Heart left ventricle (tissue), 16 donors: ENCODE measurements around the gene RAB20. TPM values are rescaled to one million over a fixed set of nuclear protein-coding genes. Genes with fewer than 3 reads are reported as not detected.

Experiments
- ATAC-seq, 4 donors: fragments of 200-7000 bp; cut with Tn5 transposase; one replicate each; pipeline ENCODE4 v1.9.1; 2020 to 2022; ENCODE audit warnings: moderate library complexity in 4 of 4, mild to moderate bottlenecking in 3 of 4, moderate number of reproducible peaks in 1 of 4
- DNase-seq, 5 donors: peaks; one replicate each; pipeline ENCODE4 v3.0.0-alpha.2; 2020
- H3K27ac ChIP-seq, 12 donors: fragments of 200-600 bp; sonication (generic) in 4 of 12; one replicate each; pipeline versions ENCODE4 v1.5.0 to v1.8.0; 2016 to 2022; ENCODE audit warnings: mild to moderate bottlenecking in 2 of 12
- H3K27me3 ChIP-seq, 9 donors: fragments of 200-600 bp; sonication (generic) in 2 of 9; one replicate each; pipeline versions ENCODE4 v1.5.1 to v1.8.0; 2016 to 2022; ENCODE audit warnings: mild to moderate bottlenecking in 3 of 9
- H3K36me3 ChIP-seq, 9 donors: fragments of 200-600 bp; sonication (generic) in 2 of 9; one replicate each; pipeline versions ENCODE4 v1.5.0 to v1.8.0; 2018 to 2022; ENCODE audit warnings: mild to moderate bottlenecking in 2 of 9
- H3K4me1 ChIP-seq, 12 donors: fragments of 200-600 bp; sonication (generic) in 4 of 12; one replicate each; pipeline versions ENCODE4 v1.5.0 to v1.8.0; 2016 to 2022; ENCODE audit warnings: mild to moderate bottlenecking in 3 of 12
- H3K4me3 ChIP-seq, 12 donors: fragments of 200-600 bp; sonication (generic) in 4 of 12; one replicate each; pipeline versions ENCODE4 v1.5.0 to v1.8.0; 2017 to 2022; ENCODE audit warnings: mild to moderate bottlenecking in 9 of 12, moderate library complexity in 4 of 12
- H3K9me3 ChIP-seq, 12 donors: fragments of 200-600 bp; sonication (generic) in 4 of 12; one replicate each; pipeline versions ENCODE4 v1.5.0 to v1.8.0; 2016 to 2022; ENCODE audit warnings: mild to moderate bottlenecking in 1 of 12
- POLR2A ChIP-seq, 2 donors: fragments of 450-650 bp; IDR thresholded peaks; one replicate each; pipeline ENCODE4 v1.6.1; 2017; ENCODE audit warnings: antibody characterized with exemption in 2 of 2, mild to moderate bottlenecking in 2 of 2, moderate library complexity in 2 of 2
- WGBS, 4 donors: extraction: QIAGEN DNeasy Blood & Tissue Kit in 2 of 4; methylation state at CpG; one replicate each; pipeline versions ENCODE4 v1.1.5 to v1.1.7; 2013 to 2018; 5-methylcytosine and 5-hydroxymethylcytosine counted together
- intact Hi-C, 10 donors: fragments of 100-400 bp; cut with DNase I; formaldehyde crosslinking; loops; one replicate each; pipeline versions ENCODE4 v1.11.1 to v1.14.2; 2022
- polyA plus RNA-seq, 2 donors: library from polyadenylated mRNA; stranded (reverse); fragments of 200-250 nt; gene quantifications; one replicate each; pipeline ENCODE4 v1.2.3, GENCODE V29; 2013
- total RNA-seq, 9 donors: library from RNA; depleted of rRNA in 2 of 9; stranded (reverse); fragments of >200 nt in 2 of 9; fragmentation: NEBNext Ultra II Directional in 3 of 9; extraction: Animal tissue kit (Norgen Biotek cat#: 25700) in 3 of 9; gene quantifications; one replicate each; pipeline versions ENCODE4 v1.1.0 to v1.2.4, GENCODE V29; 2016 to 2023
- TF ChIP-seq, protein P1 (sequence below), 12 donors: fragments of 200-600 bp; sonication (generic) in 4 of 12; IDR thresholded peaks; one replicate each; pipeline versions ENCODE4 v1.5.0 to v1.8.0; 2018 to 2022; ENCODE audit warnings: antibody characterized with exemption in 12 of 12, mild to moderate bottlenecking in 5 of 12
- donor health status: ischemic (EF 13 %, LVEDD 7.1; RV severe dilation, severe dysfunction).
- donor health status: healthy with polysubstance abuse.
- donor health status: DM: no; HTN: yes; CAD: no.
- donor health status: DM: no; HTN: no; CAD: no.
- donor health status: ischemic (EF 25% LVEDD 6.9; RV normal size, moderate dysfunction).
- donor health status: ischemic (EF 25% LVEDD 5.7; RV mildly dilated, moderate dysfunction).
- donor health status: healthy.
- donor health status: DM: yes; HTN: yes; CAD: no.
- donor health status: ischemic (EF 35%, LVEDD 5.7; RV mildly dilated, moderate dysfunction).
- donor health status: nonischemic (EF 11% LVEDD 7.7; RV severe dilation, severe dysfunction).
- donor health status: DM: yes; HTN: yes; CAD: no.
- donor health status: PGD.
- donor health status: ischemic (EF 29% LVEDD 5.4; RV normal size, mild dysfunction).
- donor health status: nonischemic (EF 23%, LVEDD 6.1; RV moderate dilation, normal function).

Gene RAB20
- total and polyA plus RNA-seq, 11 donors, result 5.5 to 30.2 (median 13.7) TPM

GRCh38 chr13:110593430-110594130, 32.1 kb upstream of the RAB20 start:
- ATAC-seq (peak; percentile 81 to 94 (median 82)), DNase-seq (no peak)
- 45 to 46% (median 45%) methylated on average over 6 of the region's 6 CpGs for WGBS, 4 donors
- Histone ChIP-seq H3K4me1 (peaks cover 0 to 5% (median 0%) of the 10 kb centered on the region in 12 donors), H3K4me3 (no peak overlapping the region), H3K27ac (no peak overlapping the region), H3K9me3 (no peaks in the 10 kb centered on the region), H3K36me3 (no peaks in the 10 kb centered on the region), H3K27me3 (no peaks in the 10 kb centered on the region)
- TF ChIP-seq, protein P1, sequence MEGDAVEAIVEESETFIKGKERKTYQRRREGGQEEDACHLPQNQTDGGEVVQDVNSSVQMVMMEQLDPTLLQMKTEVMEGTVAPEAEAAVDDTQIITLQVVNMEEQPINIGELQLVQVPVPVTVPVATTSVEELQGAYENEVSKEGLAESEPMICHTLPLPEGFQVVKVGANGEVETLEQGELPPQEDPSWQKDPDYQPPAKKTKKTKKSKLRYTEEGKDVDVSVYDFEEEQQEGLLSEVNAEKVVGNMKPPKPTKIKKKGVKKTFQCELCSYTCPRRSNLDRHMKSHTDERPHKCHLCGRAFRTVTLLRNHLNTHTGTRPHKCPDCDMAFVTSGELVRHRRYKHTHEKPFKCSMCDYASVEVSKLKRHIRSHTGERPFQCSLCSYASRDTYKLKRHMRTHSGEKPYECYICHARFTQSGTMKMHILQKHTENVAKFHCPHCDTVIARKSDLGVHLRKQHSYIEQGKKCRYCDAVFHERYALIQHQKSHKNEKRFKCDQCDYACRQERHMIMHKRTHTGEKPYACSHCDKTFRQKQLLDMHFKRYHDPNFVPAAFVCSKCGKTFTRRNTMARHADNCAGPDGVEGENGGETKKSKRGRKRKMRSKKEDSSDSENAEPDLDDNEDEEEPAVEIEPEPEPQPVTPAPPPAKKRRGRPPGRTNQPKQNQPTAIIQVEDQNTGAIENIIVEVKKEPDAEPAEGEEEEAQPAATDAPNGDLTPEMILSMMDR (IDR thresholded peaks at IDR 0.05), result peak; percentile 53 to 76 (median 64)
- no peak for TF ChIP-seq POLR2A (IDR thresholded peaks at IDR 0.05)
- intact Hi-C loops, result loop anchor here (1.0 to 10.0 kb wide), 7 partner anchors 51 to 461 kb away; no protein-coding TSS in a partner anchor

DNA sequence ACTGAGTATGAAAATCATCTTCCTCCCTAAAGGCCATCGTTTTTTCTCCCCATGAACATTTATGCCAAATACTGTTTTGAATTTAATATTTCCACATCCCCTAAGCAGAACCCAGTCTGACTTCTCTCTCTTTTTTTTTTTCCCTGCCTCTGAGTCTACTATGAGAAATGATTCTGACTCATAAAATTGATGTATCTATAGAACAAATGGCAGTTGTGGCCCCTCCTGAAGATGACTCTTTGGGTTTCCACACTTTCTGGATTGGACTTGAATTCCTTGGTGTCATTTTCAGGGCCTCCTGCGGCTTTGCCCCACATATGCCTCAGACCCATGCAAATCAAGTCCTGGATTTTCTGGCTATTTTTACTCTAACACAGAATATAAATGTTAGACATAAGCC, 31.1 kb upstream of the RAB20 start:
- H3K27me3 ChIP-seq, result no peaks in the 10 kb centered on the region
- DNase-seq (no peak), ATAC-seq (no peak)
- no peaks in the 10 kb centered on the region for H3K9me3 ChIP-seq
- no peak overlapping the region for H3K27ac ChIP-seq
- no peak for TF ChIP-seq POLR2A (IDR thresholded peaks at IDR 0.05)
- TF ChIP-seq, protein P1 (IDR thresholded peaks at IDR 0.05), result no peak
- no peaks in the 10 kb centered on the region for H3K36me3 ChIP-seq
- peaks cover 0 to 5% (median 0%) of the 10 kb centered on the region in 12 donors for H3K4me1 ChIP-seq
- 81 to 85% (median 83%) methylated on average over 2 of the region's 2 CpGs for WGBS, 4 donors
- intact Hi-C loops, result loop anchor here (1.0 to 10.0 kb wide), 7 partner anchors 52 to 462 kb away; no protein-coding TSS in a partner anchor
- no peak overlapping the region for H3K4me3 ChIP-seq

- TF ChIP-seq, protein P1 (IDR thresholded peaks at IDR 0.05), result no peak
- TF ChIP-seq POLR2A (IDR thresholded peaks at IDR 0.05), result no peak
- Histone ChIP-seq H3K27ac (no peak overlapping the region), H3K27me3 (no peaks in the 10 kb centered on the region), H3K36me3 (no peaks in the 10 kb centered on the region), H3K9me3 (no peaks in the 10 kb centered on the region), H3K4me3 (no peak overlapping the region), H3K4me1 (peaks cover 0 to 5% (median 0%) of the 10 kb centered on the region in 12 donors)
- WGBS, 4 donors, result 77 to 89% (median 79%) methylated on average over 5 to 6 of the region's 6 CpGs
- ATAC-seq (no peak), DNase-seq (no peak)
- intact Hi-C loops, result loop anchor here in 8 of 10 donors (5.0 to 10.0 kb wide), 4 partner anchors 227 to 464 kb away; no protein-coding TSS in a partner anchor
Measured at GRCh38 chr13:110590577-110590976, 29.1 kb upstream of the RAB20 start.

DNA sequence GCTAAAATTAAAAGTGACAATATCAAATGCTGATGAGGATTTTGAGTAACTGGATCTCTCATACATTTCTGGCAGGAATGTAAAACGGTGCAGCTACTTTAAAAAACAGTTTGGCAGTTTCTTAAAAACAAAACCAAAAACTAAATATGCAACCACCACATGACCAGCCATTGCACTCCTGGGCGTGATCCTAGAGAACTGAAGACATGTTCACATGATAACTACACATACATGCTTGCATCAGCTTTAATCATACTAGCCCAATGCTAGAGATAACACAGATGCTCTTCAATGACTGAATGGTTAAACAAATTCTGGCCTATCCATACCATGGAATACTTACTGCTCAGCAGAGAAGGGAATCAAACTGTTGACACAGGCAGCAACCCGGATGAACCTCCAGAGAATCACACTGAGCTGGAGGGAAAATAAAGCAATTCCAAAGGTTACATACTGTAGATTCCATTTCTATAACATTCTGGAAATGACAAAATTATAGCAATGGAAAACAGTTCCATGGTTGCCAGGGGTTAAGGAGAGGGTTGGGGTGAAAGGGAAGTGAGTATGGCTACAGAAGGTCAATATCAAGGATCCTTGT, 28.4 kb upstream of the RAB20 start:
- ATAC-seq, result no peak
- Histone ChIP-seq H3K4me3 (no peak overlapping the region), H3K27ac (no peak overlapping the region), H3K4me1 (peaks cover 0 to 5% (median 0%) of the 10 kb centered on the region in 12 donors), H3K9me3 (no peaks in the 10 kb centered on the region), H3K27me3 (no peaks in the 10 kb centered on the region), H3K36me3 (no peaks in the 10 kb centered on the region)
- no peak for TF ChIP-seq POLR2A (IDR thresholded peaks at IDR 0.05)
- TF ChIP-seq, protein P1 (IDR thresholded peaks at IDR 0.05), result no peak
- 62 to 69% (median 64%) methylated on average over 3 of the region's 3 CpGs for WGBS, 4 donors
- intact Hi-C loops, result loop anchor here in 8 of 10 donors (5.0 to 10.0 kb wide), 4 partner anchors 227 to 465 kb away; no protein-coding TSS in a partner anchor
- no peak for DNase-seq
